PC-9 (cell line): ENCODE data around the gene MTMR3. TPM values are rescaled to one million over a fixed set of nuclear protein-coding genes. Genes with fewer than 3 reads are reported as not detected.

ENCODE experiments used
- BruUV-seq: library from RNA; stranded (reverse); fragments of 400-500 nt; replicated peaks from 2 replicates; lab custom pipeline; 2021; lab: Mats Ljungman, UMichigan
- CTCF ChIA-PET: fragments of 300-600 bp; sonication (Branson Sonifier 250); formaldehyde crosslinking; loops from one replicate; lab custom pipeline; 2022; ENCODE audit warnings: antibody characterized with exemption; lab: Charles Lee
- POLR2A ChIA-PET: fragments of 300-600 bp; sonication (Branson Sonifier 250); formaldehyde crosslinking; loops from one replicate; lab custom pipeline; 2022; ENCODE audit warnings: antibody characterized with exemption; ENCODE audit not compliant: unreplicated experiment; lab: Charles Lee
- DNase-seq, 2 experiments: peaks; one replicate each; pipeline versions ENCODE4 v3.0.0 to v3.0.0-alpha.2; 2015 to 2022; ENCODE audit warnings: mixed read lengths in 1 of 2
- H2AFZ ChIP-seq: fragments of 200-600 bp; sonication (generic); 2 replicates; pipeline ENCODE4 v1.8.1; 2017; ENCODE audit warnings: antibody characterized with exemption
- H3F3A ChIP-seq: fragments of 200-600 bp; sonication (generic); 2 replicates; pipeline ENCODE4 v1.8.1; 2017; ENCODE audit warnings: antibody characterized with exemption, mild to moderate bottlenecking, low read depth; ENCODE audit not compliant: insufficient read depth
- H3K27ac ChIP-seq: fragments of 200-600 bp; sonication (generic); 2 replicates; pipeline ENCODE4 v1.6.1; 2016; ENCODE audit warnings: mixed run types
- H3K27me3 ChIP-seq: fragments of 200-600 bp; sonication (generic); 2 replicates; pipeline ENCODE4 v1.6.1; 2016; ENCODE audit warnings: low read depth, mixed run types; ENCODE audit not compliant: insufficient read depth
- H3K36me3 ChIP-seq: fragments of 200-600 bp; sonication (generic); 2 replicates; pipeline ENCODE4 v1.6.1; 2016; ENCODE audit warnings: low read depth, mixed run types
- H3K4me1 ChIP-seq: fragments of 200-600 bp; sonication (generic); replicated peaks from 2 replicates; pipeline ENCODE4 v1.6.1; 2016; ENCODE audit warnings: mixed run types; ENCODE audit not compliant: insufficient read depth
- H3K4me2 ChIP-seq: fragments of 200-600 bp; sonication (generic); 2 replicates; pipeline ENCODE4 v1.6.1; 2017; ENCODE audit warnings: mixed run types
- H3K4me3 ChIP-seq: fragments of 200-600 bp; sonication (generic); 2 replicates; pipeline ENCODE4 v1.6.1; 2016; ENCODE audit warnings: mixed run types
- H3K79me2 ChIP-seq: fragments of 200-600 bp; sonication (generic); 2 replicates; pipeline ENCODE4 v1.6.1; 2017; ENCODE audit warnings: low read depth, mixed run types
- H3K9me2 ChIP-seq: fragments of 200-600 bp; sonication (generic); 2 replicates; pipeline ENCODE4 v1.8.1; 2017; ENCODE audit warnings: mild to moderate bottlenecking; ENCODE audit not compliant: insufficient read depth
- H3K9me3 ChIP-seq: fragments of 200-600 bp; sonication (generic); 2 replicates; pipeline ENCODE4 v1.8.1; 2016; ENCODE audit warnings: low read depth; ENCODE audit not compliant: insufficient read depth
- H4K20me1 ChIP-seq: fragments of 200-600 bp; sonication (generic); 2 replicates; pipeline ENCODE4 v1.8.1; 2017; ENCODE audit not compliant: insufficient read depth
- EZH2 ChIP-seq: fragments of 200-600 bp; sonication (generic); IDR thresholded peaks from 2 replicates; pipeline ENCODE4 v1.8.0; 2017; ENCODE audit warnings: antibody characterized with exemption, low read depth
- intact Hi-C: fragments of 100-400 bp; cut with micrococcal nuclease; formaldehyde crosslinking; loops from one replicate; pipeline ENCODE4 v1.10.0; 2022; ENCODE audit not compliant: unreplicated experiment
- total RNA-seq: library from RNA; stranded (reverse); gene quantifications from 2 replicates; pipeline ENCODE4 v1.2.3, GENCODE V29; 2021
- TF ChIP-seq, protein P1 (sequence below): fragments of 200-600 bp; sonication (generic); conservative IDR thresholded peaks from 2 replicates; pipeline ENCODE4 v1.6.1; 2017; ENCODE audit warnings: mixed run types, antibody characterized with exemption, mild to moderate bottlenecking, moderate library complexity

The MTMR3 gene
- total RNA-seq, 1 experiment from 2014 or later = 28.1 TPM

DNA sequence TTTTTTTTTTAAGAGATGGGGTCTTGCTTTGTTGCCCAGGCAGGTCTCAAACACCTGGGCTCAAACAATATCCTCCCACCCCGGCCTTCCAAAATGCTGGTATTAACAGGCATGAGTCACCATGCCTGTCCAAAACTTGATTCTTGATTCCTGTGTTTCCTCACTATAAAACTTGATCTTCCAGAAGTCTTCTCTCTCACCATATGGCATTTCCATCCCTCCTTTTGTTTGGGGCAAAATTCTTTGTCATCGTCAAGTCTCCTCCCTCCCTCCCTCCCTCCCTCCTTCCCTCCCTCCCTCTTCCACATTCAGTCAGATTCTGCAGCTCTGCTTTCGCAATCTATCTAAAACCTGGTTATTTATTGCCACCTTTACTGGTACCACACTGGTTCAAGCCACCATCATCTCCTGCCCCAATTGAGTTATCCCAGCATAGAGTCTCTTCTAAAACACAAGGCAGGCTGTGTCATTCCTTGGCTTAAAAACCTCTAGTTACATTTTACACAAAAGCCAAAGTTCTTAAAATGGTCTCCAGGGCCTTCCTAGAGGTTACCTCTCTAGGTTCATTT lies 132.3 kb downstream of the MTMR3 start:
- no peak for DNase-seq
- Histone ChIP-seq H3K27ac (no peak overlapping the region), H3K4me3 (no peak overlapping the region), H3K27me3 (no peaks in the 10 kb centered on the region), H3F3A (no peaks in the 10 kb centered on the region), H3K36me3 (peaks cover 4% of the 10 kb centered on the region; the same call in 1 of the 2 replicates), H2AFZ (no peak overlapping the region), H3K9me3 (no peaks in the 10 kb centered on the region), H3K4me1 (no peaks in the 10 kb centered on the region), H3K79me2 (no peaks in the 10 kb centered on the region), H4K20me1 (no peaks in the 10 kb centered on the region), H3K4me2 (no peak overlapping the region), H3K9me2 (no peaks in the 10 kb centered on the region)
- POLR2A ChIA-PET = no interaction called here
- intact Hi-C loops = no loop called here
- CTCF ChIA-PET = no interaction called here
- TF ChIP-seq EZH2 = no peak
- TF ChIP-seq, protein P1, sequence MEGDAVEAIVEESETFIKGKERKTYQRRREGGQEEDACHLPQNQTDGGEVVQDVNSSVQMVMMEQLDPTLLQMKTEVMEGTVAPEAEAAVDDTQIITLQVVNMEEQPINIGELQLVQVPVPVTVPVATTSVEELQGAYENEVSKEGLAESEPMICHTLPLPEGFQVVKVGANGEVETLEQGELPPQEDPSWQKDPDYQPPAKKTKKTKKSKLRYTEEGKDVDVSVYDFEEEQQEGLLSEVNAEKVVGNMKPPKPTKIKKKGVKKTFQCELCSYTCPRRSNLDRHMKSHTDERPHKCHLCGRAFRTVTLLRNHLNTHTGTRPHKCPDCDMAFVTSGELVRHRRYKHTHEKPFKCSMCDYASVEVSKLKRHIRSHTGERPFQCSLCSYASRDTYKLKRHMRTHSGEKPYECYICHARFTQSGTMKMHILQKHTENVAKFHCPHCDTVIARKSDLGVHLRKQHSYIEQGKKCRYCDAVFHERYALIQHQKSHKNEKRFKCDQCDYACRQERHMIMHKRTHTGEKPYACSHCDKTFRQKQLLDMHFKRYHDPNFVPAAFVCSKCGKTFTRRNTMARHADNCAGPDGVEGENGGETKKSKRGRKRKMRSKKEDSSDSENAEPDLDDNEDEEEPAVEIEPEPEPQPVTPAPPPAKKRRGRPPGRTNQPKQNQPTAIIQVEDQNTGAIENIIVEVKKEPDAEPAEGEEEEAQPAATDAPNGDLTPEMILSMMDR = no peak
- BruUV-seq = no TSS peak

DNA sequence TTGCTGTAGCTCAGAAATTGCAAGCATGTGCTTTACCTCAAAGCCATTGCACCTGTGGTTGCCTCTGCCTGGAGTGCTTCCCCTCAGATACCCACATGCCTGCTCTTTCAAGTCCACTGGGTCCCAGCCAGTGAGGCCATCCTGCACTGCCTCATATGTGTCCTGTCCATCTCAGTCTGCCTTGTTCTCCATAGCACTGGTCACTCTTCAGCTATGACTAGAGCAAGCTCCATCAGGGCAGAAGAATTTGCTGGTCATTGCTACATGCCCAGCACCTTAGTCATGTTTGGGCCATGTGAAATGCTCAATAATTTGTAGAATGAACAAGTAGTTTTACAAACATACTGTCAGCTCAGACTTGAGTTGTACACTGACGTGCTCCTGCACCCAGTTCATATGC lies 132.9 kb downstream of the MTMR3 start:
- Histone ChIP-seq H3K4me3 (no peak overlapping the region), H3K79me2 (no peaks in the 10 kb centered on the region), H3K9me2 (no peaks in the 10 kb centered on the region), H3F3A (no peaks in the 10 kb centered on the region), H3K9me3 (no peaks in the 10 kb centered on the region), H3K4me1 (no peaks in the 10 kb centered on the region), H3K36me3 (peaks cover 4% of the 10 kb centered on the region; the same call in 1 of the 2 replicates), H4K20me1 (no peaks in the 10 kb centered on the region), H3K27ac (no peak overlapping the region), H2AFZ (no peak overlapping the region), H3K27me3 (no peaks in the 10 kb centered on the region), H3K4me2 (no peak overlapping the region)
- DNase-seq = peak in 1 of 2 experiments; percentile 39
- BruUV-seq = no TSS peak
- TF ChIP-seq EZH2 = no peak
- TF ChIP-seq, protein P1 = no peak
- ChIA-PET POLR2A (no interaction called here), CTCF (no interaction called here)
- intact Hi-C loops = no loop called here

DNA sequence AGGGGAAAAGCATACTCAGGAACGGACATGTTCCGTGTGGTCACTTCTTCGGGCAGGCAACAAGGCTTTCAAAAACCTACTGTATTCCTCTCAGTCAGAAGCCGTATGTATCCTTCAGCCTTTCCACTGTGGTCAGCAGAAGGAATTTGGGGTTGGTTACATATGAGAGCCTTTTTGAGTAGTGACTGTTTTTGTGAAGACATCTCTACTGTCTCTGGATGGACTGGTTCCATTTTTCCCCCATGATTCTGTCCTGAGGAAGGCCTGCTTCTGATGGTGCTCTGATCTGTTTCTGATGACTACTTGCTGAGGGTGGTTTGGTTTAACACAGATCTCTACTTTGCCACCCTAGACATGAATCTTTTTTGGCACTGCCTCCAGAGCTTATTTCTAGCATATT lies 133.6 kb downstream of the MTMR3 start:
- POLR2A ChIA-PET = no interaction called here
- H3K9me2 ChIP-seq = no peaks in the 10 kb centered on the region
- BruUV-seq = no TSS peak
- no peaks in the 10 kb centered on the region for H3K9me3 ChIP-seq
- H2AFZ ChIP-seq = no peak overlapping the region
- no peak overlapping the region for H3K4me2 ChIP-seq
- no peak for DNase-seq
- no peak overlapping the region for H3K4me3 ChIP-seq
- H3F3A ChIP-seq = no peaks in the 10 kb centered on the region
- no peaks in the 10 kb centered on the region for H3K27me3 ChIP-seq
- no peaks in the 10 kb centered on the region for H4K20me1 ChIP-seq
- peaks cover 4% of the 10 kb centered on the region; the same call in 1 of the 2 replicates for H3K36me3 ChIP-seq
- no peaks in the 10 kb centered on the region for H3K4me1 ChIP-seq
- no peak overlapping the region for H3K27ac ChIP-seq
- intact Hi-C loops = no loop called here
- TF ChIP-seq EZH2 = no peak
- CTCF ChIA-PET = no interaction called here
- H3K79me2 ChIP-seq = no peaks in the 10 kb centered on the region
